Medulla oblongata (tissue), 1 donor: ENCODE results near the gene ST6GALNAC6.
"Not testable (repeated sequence)": the region's sequence is repeated elsewhere in the genome, so short reads cannot be mapped to it uniquely, and the experiment has no call there.

Source experiments
- DNase-seq: peaks from one replicate; pipeline ENCODE4 v3.0.0-alpha.2; 2015; ENCODE audit errors: extremely low spot score

The ST6GALNAC6 gene

GRCh38 chr9:127856094-127856728 is 43.2 kb downstream of the ST6GALNAC6 start:
- DNase-seq: no peak

DNA sequence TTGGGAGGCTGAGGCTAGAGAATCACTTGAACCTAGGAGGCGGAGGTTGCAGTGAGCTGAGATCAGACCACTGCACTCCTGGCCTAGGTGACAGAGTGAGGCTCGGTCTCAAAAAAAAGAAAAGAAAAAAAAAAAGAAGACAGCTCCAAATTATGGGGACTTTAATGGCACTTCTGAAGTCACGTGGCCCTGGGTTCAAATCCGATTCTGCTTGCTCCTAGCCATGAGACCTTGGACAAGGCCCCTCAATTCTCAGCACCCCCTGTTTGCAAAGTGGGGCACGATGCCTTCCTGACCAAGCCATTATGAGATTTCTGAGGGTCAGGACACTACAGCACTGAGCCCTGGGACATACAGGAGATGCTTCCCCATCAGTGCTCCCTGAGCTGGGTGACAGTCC is 43.9 kb downstream of the ST6GALNAC6 start:
- DNase-seq: no peak

DNA sequence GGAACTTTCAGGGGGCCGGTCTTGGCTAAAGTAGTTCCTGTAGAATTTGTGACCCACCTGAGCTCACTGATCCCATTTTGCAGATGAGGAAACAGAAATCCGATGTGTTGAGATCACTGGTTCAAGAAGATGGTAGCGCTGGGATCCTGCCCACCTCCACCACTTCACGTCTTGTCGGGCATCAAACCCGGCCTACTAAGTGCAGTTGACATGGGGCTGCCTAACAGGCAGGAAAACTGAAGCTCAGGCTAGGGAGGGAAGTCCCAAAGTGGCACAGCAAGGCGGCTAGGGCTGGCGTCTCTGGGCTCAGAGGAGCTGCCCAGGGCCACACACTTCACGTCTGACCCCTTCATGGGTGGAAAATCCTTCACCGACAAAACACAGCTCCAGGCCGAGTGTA is 44.4 kb downstream of the ST6GALNAC6 start:
- DNase-seq: no peak

DNA sequence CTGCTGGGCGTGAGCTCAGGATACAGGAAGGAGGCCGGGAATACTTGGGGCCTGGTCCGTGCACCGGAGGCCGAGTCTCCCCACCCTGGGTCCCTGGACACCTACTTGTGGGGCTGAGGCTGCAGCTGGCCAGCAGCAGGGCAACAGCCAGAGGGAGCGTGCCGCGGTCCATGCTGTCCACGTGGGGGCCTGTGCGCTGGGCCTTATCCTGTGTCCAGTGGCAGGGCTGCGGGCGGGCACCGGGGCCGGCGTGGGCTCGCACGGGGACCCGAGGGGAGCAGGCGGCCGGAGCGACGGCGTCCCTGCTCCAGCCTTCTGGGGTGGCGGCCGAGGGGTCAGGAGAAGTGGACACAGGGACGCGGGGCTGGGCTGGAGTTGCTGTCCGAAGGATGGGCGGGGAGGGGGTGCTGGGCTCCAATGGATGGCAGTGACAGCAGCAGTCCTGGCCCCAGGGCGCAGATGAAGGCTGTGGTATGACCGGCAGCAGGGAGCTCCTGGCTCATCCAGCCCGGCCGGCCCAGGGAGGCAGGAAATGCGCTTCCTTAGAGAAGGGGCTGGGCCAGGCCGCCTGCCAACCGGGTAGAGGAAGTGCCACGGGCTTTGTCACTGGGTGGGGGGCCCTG is 45.1 kb downstream of the ST6GALNAC6 start, which contains the start of gene ENG:
ENG (minus strand) TSS at position 475 of the 623 bp plus-strand sequence; CDS start at position 172, 303 bp downstream.
- peak; percentile 50 for DNase-seq

DNA sequence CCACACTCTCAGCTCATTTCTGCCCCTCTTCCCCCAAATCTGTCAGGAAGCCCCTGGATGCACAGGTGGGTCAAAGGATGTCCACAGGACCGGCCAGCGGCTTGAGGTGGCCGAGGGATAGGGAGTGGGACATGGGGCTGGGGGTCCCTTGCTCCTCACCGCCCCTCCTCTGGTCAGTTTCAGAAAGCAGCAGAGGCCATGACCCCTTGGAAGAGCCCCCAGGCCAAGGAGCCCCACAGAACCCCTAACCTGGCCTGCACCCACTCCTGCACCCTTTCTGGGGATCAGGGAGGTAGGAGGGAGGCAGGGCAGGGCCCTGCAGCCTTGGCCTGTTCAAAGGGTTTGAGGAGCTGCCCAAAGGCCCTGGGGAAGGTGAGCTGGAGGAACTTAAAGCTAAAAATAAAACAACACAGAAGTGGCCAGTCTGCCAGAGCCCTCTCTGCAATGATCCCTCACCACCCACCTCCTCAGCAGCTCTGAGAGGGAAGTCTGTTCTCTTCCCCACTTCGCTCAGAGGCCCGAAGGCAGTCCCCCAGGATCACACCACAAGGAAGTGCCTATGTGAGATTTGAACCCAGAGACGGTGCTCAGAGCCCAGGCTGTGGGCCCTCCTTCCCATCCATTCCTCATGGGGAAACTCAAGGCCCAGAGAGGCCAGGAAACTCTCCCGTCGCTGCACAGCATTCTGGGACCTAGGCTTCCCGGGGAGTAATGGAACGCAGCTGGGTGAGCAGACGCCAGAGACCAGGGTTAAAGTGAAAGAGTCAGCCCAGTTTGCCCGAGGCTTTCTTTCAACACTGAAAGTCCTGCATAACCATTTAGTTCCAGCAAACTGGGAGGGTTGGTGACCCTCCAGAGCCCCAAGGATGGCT is 45.9 kb downstream of the ST6GALNAC6 start:
- DNase-seq: no peak

DNA sequence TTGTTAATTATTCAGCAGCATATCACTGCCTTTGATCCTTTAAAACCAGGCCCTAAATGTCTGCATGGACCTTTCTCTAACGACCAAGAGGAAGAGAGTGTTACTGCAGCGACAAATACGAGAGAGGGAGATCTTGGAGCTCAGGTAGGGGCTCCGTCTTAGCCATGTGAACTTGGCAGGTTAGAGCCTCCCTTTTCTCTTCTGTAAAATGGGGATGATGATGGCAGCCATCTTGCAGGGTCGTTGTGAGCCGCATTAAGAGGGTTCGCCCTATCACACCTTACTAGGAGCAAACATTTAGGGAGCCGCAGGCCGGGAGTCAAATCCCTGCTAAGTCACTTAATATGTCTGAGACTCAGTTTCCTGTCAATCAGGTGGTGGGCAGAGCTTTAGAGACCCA is 46.6 kb downstream of the ST6GALNAC6 start:
- no peak for DNase-seq

DNA sequence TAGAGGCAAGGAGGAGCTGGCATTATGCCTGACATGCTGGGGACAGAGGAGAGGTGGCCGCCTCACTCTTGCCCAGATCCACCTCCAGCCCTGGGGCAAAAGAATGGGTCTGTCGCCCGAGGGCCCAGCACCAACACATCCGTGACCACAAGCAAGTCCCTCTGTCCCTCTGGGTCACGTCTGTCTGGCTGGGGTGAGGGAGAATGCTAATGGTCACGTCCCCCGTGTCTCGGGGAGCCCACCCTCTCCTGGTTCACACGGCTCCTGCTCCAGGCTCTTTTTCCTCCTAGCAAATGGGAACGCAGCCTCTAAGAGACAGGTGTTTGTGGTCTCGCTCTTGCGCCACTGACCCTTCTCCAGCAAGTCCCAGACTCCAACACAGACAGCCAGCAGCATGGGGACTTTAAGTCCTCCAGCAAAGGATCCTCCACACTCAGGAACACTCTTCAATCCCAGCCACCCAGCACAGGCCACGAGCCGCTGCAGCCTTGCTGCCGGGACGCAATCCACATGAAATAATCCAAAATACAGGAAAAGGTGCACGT is 49.0 kb downstream of the ST6GALNAC6 start:
- DNase-seq: no peak

DNA sequence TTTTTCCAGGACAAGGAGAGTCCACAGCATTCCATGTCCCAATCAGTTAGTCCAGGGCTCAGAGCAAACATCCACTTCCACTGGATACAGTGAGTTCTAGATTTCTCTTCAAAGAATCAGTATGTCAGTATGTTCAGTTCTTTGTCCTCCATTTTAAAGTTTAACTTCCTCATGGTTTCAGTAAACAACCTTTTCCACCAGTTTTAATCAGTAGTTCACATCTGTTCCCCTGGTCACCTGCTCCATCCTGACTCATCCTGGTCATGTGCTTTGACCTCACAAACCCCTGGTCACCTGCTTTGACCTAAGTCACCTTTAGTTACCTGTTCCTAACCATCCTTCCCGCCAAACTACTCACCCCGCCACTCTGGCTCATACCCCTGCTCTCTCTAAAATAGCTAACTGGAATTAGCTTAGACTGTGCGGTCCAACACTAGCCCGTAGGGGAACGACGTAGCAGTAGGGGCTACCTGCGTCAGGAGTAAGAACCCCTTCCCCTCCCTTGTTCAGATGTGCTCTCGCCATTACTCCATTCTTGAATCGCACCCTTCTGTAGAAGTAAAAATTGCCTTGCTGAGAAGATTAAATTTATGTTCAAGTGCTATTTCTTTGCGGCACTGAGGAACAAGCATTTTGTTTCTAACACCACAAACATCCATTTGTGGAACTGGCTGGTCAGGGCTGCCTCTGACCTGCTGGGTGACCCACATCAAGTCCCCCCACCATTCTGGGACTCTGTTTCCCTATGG is 50.5 kb downstream of the ST6GALNAC6 start:
- no peak for DNase-seq

GRCh38 chr9:127847833-127848755 is 51.3 kb downstream of the ST6GALNAC6 start:
- DNase-seq: no peak

DNA sequence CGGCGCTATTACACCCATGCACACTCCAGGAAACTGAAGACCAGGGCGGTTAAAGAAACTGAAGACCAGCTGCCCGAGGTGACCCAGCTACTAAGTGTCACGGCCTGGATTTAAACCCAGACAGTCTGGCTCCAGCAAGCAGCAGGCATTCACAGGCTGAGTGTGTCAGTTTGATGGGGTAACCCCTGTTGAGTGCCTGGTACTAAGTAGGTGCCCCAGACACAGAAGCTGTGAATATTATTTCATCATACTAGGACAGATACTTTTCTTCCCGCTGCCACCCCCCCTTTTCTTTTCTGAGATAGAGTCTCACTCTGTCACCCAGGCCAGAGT is 52.3 kb downstream of the ST6GALNAC6 start:
- no peak for DNase-seq

DNA sequence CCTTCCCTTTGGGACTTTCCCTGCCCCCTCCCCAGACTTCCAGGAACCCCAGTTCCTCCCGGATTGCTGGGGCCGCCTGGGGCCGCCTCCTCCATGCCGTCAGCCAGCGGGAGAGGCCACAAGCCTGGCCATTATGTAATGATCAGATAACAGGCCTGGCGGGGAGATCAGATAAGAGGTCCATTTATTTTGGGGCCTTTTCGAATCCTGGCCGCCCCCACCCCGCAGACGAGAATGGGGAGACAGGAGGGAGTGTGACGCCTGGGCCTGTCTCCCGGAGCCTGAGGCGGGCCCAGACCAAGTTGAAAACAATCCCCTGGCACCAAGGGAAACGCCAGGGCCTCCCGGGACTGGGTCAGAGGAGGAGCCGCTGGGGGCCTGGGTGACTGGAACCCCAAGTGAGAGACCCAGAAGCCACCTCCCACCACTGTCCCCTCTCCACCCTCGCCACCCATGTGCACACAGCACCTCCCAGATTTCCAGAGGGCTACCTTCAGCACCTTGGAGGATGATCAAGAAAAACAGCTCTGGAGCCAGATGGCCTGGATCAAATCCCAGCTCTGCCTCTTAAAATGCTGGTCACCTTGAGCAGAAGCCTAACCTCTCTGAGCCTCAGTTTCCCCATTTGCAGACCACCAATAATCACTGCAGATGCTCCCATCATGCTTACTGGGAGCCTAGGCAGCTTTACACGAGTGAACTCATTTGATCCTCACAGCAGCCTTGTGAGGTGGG is 52.8 kb downstream of the ST6GALNAC6 start:
- no peak for DNase-seq

DNA sequence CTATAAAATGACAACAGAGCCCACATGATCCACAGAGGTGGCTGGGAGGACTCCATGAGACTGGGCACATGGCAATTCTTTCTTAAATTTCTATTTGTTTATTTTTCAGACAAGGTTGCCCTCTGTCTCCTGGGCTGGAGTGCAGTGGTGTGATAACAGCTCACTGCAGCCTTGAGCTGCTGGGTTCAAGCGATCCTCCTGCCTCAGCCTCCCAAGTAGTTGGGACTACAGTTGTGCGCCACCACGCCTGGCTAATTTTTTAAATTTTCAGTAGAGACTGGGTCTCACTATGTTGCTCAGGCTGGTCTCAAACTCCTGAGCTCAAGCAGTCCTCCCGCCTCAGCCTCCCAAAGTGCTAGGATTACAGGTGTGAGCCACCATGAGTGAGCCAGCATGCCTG is 53.8 kb downstream of the ST6GALNAC6 start:
- DNase-seq: not testable (repeated sequence)

DNA sequence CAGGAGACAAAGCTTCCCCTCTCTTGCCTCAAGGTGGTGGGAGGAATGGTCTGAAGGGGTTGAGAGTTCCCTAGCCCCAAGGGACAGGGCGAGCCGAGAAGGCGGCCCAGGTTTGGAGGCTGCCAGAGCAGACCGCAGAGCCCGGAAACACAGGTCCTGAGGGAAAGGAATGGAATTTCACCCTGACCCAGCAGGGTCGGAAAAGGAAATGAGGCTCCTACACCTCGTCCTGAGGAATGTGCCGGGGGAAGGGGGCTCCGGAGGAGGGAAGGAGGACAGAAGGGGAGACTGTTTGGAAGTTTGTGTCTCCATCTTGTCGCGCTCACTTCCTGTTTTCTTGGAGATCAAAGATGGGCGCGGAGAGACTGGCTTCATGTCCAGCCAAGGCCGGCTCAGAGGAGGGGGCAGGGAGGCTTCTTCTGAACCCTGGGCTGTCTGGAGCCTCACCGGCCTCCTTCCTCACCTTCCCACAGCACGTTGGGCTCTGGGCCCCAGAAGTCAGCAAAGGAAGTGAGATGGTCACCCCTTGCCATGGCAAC is 54.5 kb downstream of the ST6GALNAC6 start:
- DNase-seq: no peak

GRCh38 chr9:127841087-127841835 is 58.1 kb downstream of the ST6GALNAC6 start:
- DNase-seq: no peak

DNA sequence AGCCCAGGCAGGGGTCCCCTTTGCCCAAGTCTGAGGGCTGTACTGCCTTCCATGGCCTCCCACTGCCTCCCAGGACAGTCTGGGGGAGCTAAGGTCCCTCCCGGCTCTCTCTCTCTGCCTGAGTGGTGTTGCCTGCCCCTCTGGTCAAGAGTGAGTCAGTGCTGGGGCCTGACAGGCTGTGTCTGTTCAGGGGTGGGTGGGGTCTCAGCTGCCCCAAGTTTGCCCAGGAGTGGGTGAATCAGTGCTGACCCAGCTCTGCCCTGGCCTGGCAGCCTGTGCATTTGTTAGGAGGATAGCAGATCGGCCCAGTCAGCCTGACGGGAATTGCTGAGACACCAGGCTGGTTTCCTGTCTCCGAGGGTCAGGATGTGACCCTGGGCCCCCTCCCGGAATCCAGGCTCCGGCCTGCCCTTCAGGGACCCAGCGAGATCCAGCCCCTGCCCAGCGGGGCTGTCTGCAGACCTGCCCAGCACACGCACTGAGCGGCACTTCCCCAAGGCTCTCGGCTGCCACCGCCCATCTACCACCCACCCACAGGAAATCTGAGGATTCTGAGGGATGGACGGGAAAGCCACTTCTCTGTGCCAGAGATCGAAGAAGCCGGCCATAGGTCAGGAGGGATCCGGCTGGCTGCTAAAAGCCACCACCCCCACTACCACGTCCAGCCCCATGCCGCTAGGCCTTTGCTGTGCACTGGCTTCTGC is 60.9 kb downstream of the ST6GALNAC6 start:
- no peak for DNase-seq

- no peak for DNase-seq
Measured at GRCh38 chr9:127837346-127837745, 62.1 kb downstream of the ST6GALNAC6 start.

DNA sequence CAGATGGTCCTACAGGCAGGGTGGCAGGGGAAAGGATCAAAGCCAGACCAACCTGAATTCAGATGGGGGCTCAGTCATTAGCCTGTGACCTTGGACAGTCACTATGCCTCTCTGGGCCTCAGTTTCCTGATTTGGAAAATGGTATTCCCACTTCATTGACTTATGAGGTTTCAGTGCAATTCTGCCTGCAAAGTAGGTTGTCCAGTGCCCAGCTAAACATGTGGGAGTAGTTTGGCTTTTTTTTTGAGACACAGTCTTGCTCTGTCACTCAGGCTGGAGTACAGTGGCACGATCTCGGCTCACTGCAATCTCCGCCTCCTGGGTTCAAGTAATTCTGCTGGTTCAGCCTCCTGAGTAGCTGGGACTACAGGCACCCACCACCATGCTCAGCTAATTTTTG is 62.8 kb downstream of the ST6GALNAC6 start:
- DNase-seq: not testable (repeated sequence)

- peak; percentile 29 for DNase-seq
Measured at GRCh38 chr9:127835991-127836516, 63.3 kb downstream of the ST6GALNAC6 start.
